Trophoblast cell (in vitro differentiated cells and primary cell): ENCODE results near the gene RPTOR.

Experiments used
- DNase-seq, 2 donors: peaks; one replicate each; pipeline ENCODE4 v3.0.0-alpha.2; 2016
- H2AFZ ChIP-seq: 2 replicates; pipeline ENCODE4 v1.6.1; 2013; ENCODE audit warnings: low read length, moderate library complexity, mild to moderate bottlenecking; ENCODE audit not compliant: insufficient read depth, poor library complexity
- H2AK5ac ChIP-seq: 2 replicates; pipeline ENCODE4 v1.6.1; 2013; ENCODE audit warnings: mild to moderate bottlenecking, low read length
- H2BK120ac ChIP-seq: 2 replicates; pipeline ENCODE4 v1.6.1; 2013; ENCODE audit warnings: low read length, mild to moderate bottlenecking, moderate library complexity; ENCODE audit not compliant: insufficient read depth, poor library complexity
- H2BK12ac ChIP-seq: 2 replicates; pipeline ENCODE4 v1.6.1; 2013; ENCODE audit warnings: mild to moderate bottlenecking, low read length, moderate library complexity
- H2BK5ac ChIP-seq: 2 replicates; pipeline ENCODE4 v1.6.1; 2013; ENCODE audit warnings: low read length, low read depth, moderate library complexity, mild to moderate bottlenecking; ENCODE audit not compliant: poor library complexity
- H3K14ac ChIP-seq: 2 replicates; pipeline ENCODE4 v1.6.1; 2013; ENCODE audit warnings: mild to moderate bottlenecking, low read length
- H3K18ac ChIP-seq: 2 replicates; pipeline ENCODE4 v1.6.1; 2013; ENCODE audit warnings: mild to moderate bottlenecking, low read length
- H3K23ac ChIP-seq: 2 replicates; pipeline ENCODE4 v1.6.1; 2013; ENCODE audit warnings: low read length
- H3K27ac ChIP-seq: 2 replicates; pipeline ENCODE4 v1.5.1; 2013; ENCODE audit warnings: low read depth, mild to moderate bottlenecking, inconsistent platforms, low read length, moderate library complexity
- H3K27me3 ChIP-seq: 2 replicates; pipeline ENCODE4 v1.6.1; 2013; ENCODE audit warnings: inconsistent platforms, mild to moderate bottlenecking, low read length, moderate library complexity; ENCODE audit not compliant: insufficient read depth
- H3K36me3 ChIP-seq, 2 experiments: 1 replicate in 1 of 2; 2 replicates in 1 of 2; pipeline ENCODE4 v1.6.1; 2013; ENCODE audit warnings: low read length in 2 of 2, mild to moderate bottlenecking in 2 of 2, moderate library complexity in 1 of 2; ENCODE audit not compliant: insufficient read depth in 2 of 2, control insufficient read depth in 1 of 2
- H3K4ac ChIP-seq: 2 replicates; pipeline ENCODE4 v1.6.1; 2013; ENCODE audit warnings: low read depth, mild to moderate bottlenecking, low read length, moderate library complexity
- H3K4me1 ChIP-seq, 2 experiments: 1 replicate in 1 of 2; 2 replicates in 1 of 2; pipeline ENCODE4 v1.6.1; 2013; ENCODE audit warnings: low read length in 2 of 2, mild to moderate bottlenecking in 2 of 2, moderate library complexity in 1 of 2; ENCODE audit not compliant: insufficient read depth in 2 of 2, control insufficient read depth in 1 of 2
- H3K4me2 ChIP-seq: 2 replicates; pipeline ENCODE4 v1.6.1; 2013; ENCODE audit warnings: inconsistent platforms, mild to moderate bottlenecking, low read length, moderate library complexity
- H3K4me3 ChIP-seq: 2 replicates; pipeline ENCODE4 v1.5.1; 2013; ENCODE audit warnings: mild to moderate bottlenecking, low read depth, low read length, inconsistent platforms
- H3K79me1 ChIP-seq: one replicate; pipeline ENCODE4 v1.6.1; 2013; ENCODE audit warnings: low read length
- H3K79me2 ChIP-seq: 2 replicates; pipeline ENCODE4 v1.6.1; 2013; ENCODE audit warnings: low read length, mild to moderate bottlenecking; ENCODE audit not compliant: control insufficient read depth, insufficient read depth, poor library complexity
- H3K9ac ChIP-seq: 2 replicates; pipeline ENCODE4 v1.6.1; 2013; ENCODE audit warnings: mild to moderate bottlenecking, low read length
- H3K9me3 ChIP-seq: 2 replicates; pipeline ENCODE4 v1.6.1; 2013; ENCODE audit warnings: low read depth, mild to moderate bottlenecking, control low read depth, inconsistent platforms, low read length; ENCODE audit not compliant: insufficient read depth
- H4K12ac ChIP-seq: 2 replicates; pipeline ENCODE4 v1.6.1; 2013; ENCODE audit warnings: low read depth, mild to moderate bottlenecking, low read length, moderate library complexity
- H4K8ac ChIP-seq: 2 replicates; pipeline ENCODE4 v1.6.1; 2013; ENCODE audit warnings: low read depth, mild to moderate bottlenecking, low read length, moderate library complexity
- H4K91ac ChIP-seq: one replicate; pipeline ENCODE4 v1.6.1; 2013; ENCODE audit warnings: low read depth, mild to moderate bottlenecking, low read length, moderate library complexity
- WGBS: extraction: QIAGEN DNeasy Blood & Tissue Kit; methylation state at CpG from one replicate; pipeline ENCODE4 v1.1.7; 2013; ENCODE audit warnings: missing lambda C conversion rate; ENCODE audit not compliant: insufficient read length, insufficient coverage; ENCODE audit errors: extremely low coverage; 5-methylcytosine and 5-hydroxymethylcytosine counted together

Gene RPTOR

GRCh38 chr17:80845863-80846671, 301.4 kb downstream of the RPTOR start:
- no peak overlapping the region for H2BK120ac ChIP-seq
- no peaks in the 10 kb centered on the region for H3K4me1 ChIP-seq
- no peak overlapping the region for H3K9ac ChIP-seq
- H4K8ac ChIP-seq = no peak overlapping the region
- no peak overlapping the region for H2AK5ac ChIP-seq
- peak overlapping the region; percentile 39 for H3K4me3 ChIP-seq
- no peak for DNase-seq
- no peak overlapping the region for H3K4ac ChIP-seq
- no peak overlapping the region for H4K12ac ChIP-seq
- H3K36me3 ChIP-seq = peaks cover 7 to 15% of the 10 kb centered on the region in 2 experiments
- H3K23ac ChIP-seq = no peak overlapping the region
- H3K4me2 ChIP-seq = no peak overlapping the region
- no peak overlapping the region for H3K14ac ChIP-seq
- H3K18ac ChIP-seq = no peak overlapping the region
- H3K79me1 ChIP-seq = no peaks in the 10 kb centered on the region
- no peak overlapping the region for H2AFZ ChIP-seq
- H3K27me3 ChIP-seq = no peaks in the 10 kb centered on the region
- no peak overlapping the region for H2BK5ac ChIP-seq
- WGBS = no CpG with 5 or more reads among the region's 36 CpGs
- no peaks in the 10 kb centered on the region for H3K79me2 ChIP-seq
- no peak overlapping the region for H4K91ac ChIP-seq
- H3K9me3 ChIP-seq = peaks cover 10% of the 10 kb centered on the region
- H3K27ac ChIP-seq = no peak overlapping the region
- no peak overlapping the region for H2BK12ac ChIP-seq

- H3K4me2 ChIP-seq = no peak overlapping the region
- no peak overlapping the region for H2AK5ac ChIP-seq
- H3K79me2 ChIP-seq = no peaks in the 10 kb centered on the region
- H2BK5ac ChIP-seq = no peak overlapping the region
- peaks cover 4% of the 10 kb centered on the region for H3K9me3 ChIP-seq
- H3K4ac ChIP-seq = no peak overlapping the region
- no peaks in the 10 kb centered on the region for H3K4me1 ChIP-seq
- no peak overlapping the region for H3K9ac ChIP-seq
- H2AFZ ChIP-seq = no peak overlapping the region
- H3K23ac ChIP-seq = no peak overlapping the region
- no peak overlapping the region for H4K91ac ChIP-seq
- H4K12ac ChIP-seq = no peak overlapping the region
- H2BK12ac ChIP-seq = no peak overlapping the region
- no peak overlapping the region for H3K18ac ChIP-seq
- peaks cover 7 to 15% of the 10 kb centered on the region in 2 experiments for H3K36me3 ChIP-seq
- no peak overlapping the region for H3K4me3 ChIP-seq
- H3K27me3 ChIP-seq = no peaks in the 10 kb centered on the region
- no peak overlapping the region for H4K8ac ChIP-seq
- H3K79me1 ChIP-seq = no peaks in the 10 kb centered on the region
- no CpG with 5 or more reads among the region's 17 CpGs for WGBS
- H2BK120ac ChIP-seq = no peak overlapping the region
- H3K14ac ChIP-seq = no peak overlapping the region
- H3K27ac ChIP-seq = no peak overlapping the region
- no peak for DNase-seq
These were observed 302.3 kb downstream of the RPTOR start for GRCh38 chr17:80846932-80847331.

- no peak overlapping the region for H2BK5ac ChIP-seq
- H2AFZ ChIP-seq = no peak overlapping the region
- H3K27me3 ChIP-seq = no peaks in the 10 kb centered on the region
- no peak overlapping the region for H4K12ac ChIP-seq
- peaks cover 4% of the 10 kb centered on the region for H3K9me3 ChIP-seq
- WGBS = no CpG with 5 or more reads among the region's 28 CpGs
- no peak overlapping the region for H3K14ac ChIP-seq
- H3K23ac ChIP-seq = no peak overlapping the region
- H3K9ac ChIP-seq = no peak overlapping the region
- no peak overlapping the region for H4K91ac ChIP-seq
- no peak overlapping the region for H2BK12ac ChIP-seq
- H3K36me3 ChIP-seq = peaks cover 7 to 16% of the 10 kb centered on the region in 2 experiments
- H2AK5ac ChIP-seq = no peak overlapping the region
- no peak overlapping the region for H2BK120ac ChIP-seq
- no peak overlapping the region for H3K4me2 ChIP-seq
- H3K4ac ChIP-seq = no peak overlapping the region
- no peaks in the 10 kb centered on the region for H3K79me2 ChIP-seq
- no peak overlapping the region for H3K27ac ChIP-seq
- DNase-seq = no peak
- no peak overlapping the region for H4K8ac ChIP-seq
- no peak overlapping the region for H3K4me3 ChIP-seq
- no peaks in the 10 kb centered on the region for H3K79me1 ChIP-seq
- H3K4me1 ChIP-seq = no peaks in the 10 kb centered on the region
- H3K18ac ChIP-seq = no peak overlapping the region
These were observed 303.0 kb downstream of the RPTOR start for GRCh38 chr17:80847496-80848230.

GRCh38 chr17:80848449-80849102, 303.9 kb downstream of the RPTOR start:
- Histone ChIP-seq H2BK120ac (no peak overlapping the region), H3K9me3 (peaks cover 4% of the 10 kb centered on the region), H3K4ac (no peak overlapping the region), H3K4me3 (no peak overlapping the region), H3K36me3 (peaks cover 7 to 16% of the 10 kb centered on the region in 2 experiments), H3K27ac (no peak overlapping the region), H3K18ac (no peak overlapping the region), H4K8ac (no peak overlapping the region), H2AK5ac (no peak overlapping the region), H3K9ac (no peak overlapping the region), H3K4me2 (no peak overlapping the region), H2AFZ (no peak overlapping the region), H3K79me1 (no peaks in the 10 kb centered on the region), H3K27me3 (no peaks in the 10 kb centered on the region), H2BK12ac (no peak overlapping the region), H3K14ac (no peak overlapping the region), H2BK5ac (no peak overlapping the region), H4K91ac (no peak overlapping the region), H3K4me1 (peaks cover 5 to 7% of the 10 kb centered on the region in 2 experiments), H3K79me2 (no peaks in the 10 kb centered on the region), H3K23ac (no peak overlapping the region), H4K12ac (no peak overlapping the region)
- WGBS = no CpG with 5 or more reads among the region's 21 CpGs
- DNase-seq = no peak
